ENCODE data around the gene CSF1R. TPM values are rescaled to one million over a fixed set of nuclear protein-coding genes. Genes with fewer than 3 reads are reported as not detected.

The CSF1R gene
- total and polyA plus RNA-seq, 12 donors = 4.8 to 83.9 (median 10.6) TPM

DNA sequence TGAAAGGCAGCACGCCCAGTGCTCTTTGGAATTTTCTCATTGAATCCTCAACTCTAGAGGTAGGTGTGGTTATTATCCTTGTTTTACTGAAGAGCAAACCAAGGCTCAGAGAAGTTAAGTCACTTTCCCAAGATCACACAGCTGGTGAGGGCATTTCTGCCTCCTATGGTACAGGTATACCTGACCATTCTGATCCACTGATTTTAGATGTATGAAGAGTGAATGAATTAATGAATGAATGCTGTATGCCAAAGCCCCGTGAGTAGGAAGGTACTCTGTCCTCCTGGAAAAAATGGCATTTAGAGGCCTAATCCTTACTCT lies 18.2 kb upstream of the CSF1R start:
- intact Hi-C loops (cut with DNase I) = no loop called here
- ATAC-seq = no peak
- WGBS, 2 donors = 93 to 96% methylated on average over 2 of the region's 2 CpGs
- Histone ChIP-seq H3K4me1 (peaks cover 0 to 31% (median 0%) of the 10 kb centered on the region in 9 donors), H3K36me3 (no peaks in the 10 kb centered on the region), H3K9me3 (no peaks in the 10 kb centered on the region), H3K27ac (no peak overlapping the region), H3K4me3 (no peak overlapping the region), H3K27me3 (no peaks in the 10 kb centered on the region)
- DNase-seq = no peak
- TF ChIP-seq, protein P1, sequence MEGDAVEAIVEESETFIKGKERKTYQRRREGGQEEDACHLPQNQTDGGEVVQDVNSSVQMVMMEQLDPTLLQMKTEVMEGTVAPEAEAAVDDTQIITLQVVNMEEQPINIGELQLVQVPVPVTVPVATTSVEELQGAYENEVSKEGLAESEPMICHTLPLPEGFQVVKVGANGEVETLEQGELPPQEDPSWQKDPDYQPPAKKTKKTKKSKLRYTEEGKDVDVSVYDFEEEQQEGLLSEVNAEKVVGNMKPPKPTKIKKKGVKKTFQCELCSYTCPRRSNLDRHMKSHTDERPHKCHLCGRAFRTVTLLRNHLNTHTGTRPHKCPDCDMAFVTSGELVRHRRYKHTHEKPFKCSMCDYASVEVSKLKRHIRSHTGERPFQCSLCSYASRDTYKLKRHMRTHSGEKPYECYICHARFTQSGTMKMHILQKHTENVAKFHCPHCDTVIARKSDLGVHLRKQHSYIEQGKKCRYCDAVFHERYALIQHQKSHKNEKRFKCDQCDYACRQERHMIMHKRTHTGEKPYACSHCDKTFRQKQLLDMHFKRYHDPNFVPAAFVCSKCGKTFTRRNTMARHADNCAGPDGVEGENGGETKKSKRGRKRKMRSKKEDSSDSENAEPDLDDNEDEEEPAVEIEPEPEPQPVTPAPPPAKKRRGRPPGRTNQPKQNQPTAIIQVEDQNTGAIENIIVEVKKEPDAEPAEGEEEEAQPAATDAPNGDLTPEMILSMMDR (IDR thresholded peaks at IDR 0.05) = no peak

- DNase-seq (no peak), ATAC-seq (no peak)
- intact Hi-C loops (cut with DNase I) = no loop called here
- WGBS, 2 donors = 85 to 98% methylated on average over 5 of the region's 5 CpGs
- H3K36me3 ChIP-seq = no peaks in the 10 kb centered on the region
- no peak overlapping the region for H3K27ac ChIP-seq
- H3K9me3 ChIP-seq = no peaks in the 10 kb centered on the region
- no peaks in the 10 kb centered on the region for H3K27me3 ChIP-seq
- TF ChIP-seq, protein P1 (IDR thresholded peaks at IDR 0.05) = no peak
- H3K4me3 ChIP-seq = no peak overlapping the region
- H3K4me1 ChIP-seq = peaks cover 0 to 31% (median 0%) of the 10 kb centered on the region in 9 donors
Measured at GRCh38 chr5:150103678-150104549, 17.6 kb upstream of the CSF1R start.

DNA sequence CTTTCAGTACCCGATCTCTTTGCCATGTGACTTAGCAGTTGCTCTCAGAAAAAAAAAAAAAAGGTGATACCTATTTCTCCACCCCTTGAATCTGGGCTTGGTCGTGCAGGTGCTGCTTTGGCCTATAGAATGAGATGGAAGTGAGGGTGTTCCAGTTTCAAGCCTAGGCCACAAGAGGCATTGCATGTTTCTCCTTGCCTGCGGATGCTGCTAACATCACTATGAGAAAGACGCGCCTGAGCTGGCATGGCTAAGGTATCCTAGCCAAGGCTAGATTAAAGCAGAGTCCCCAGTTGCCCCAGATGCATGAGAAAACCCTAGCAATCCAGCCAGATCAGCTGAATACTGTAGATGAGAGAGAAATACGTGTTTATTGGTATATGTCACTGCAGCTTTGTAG lies 14.7 kb upstream of the CSF1R start:
- Histone ChIP-seq H3K9me3 (no peaks in the 10 kb centered on the region), H3K36me3 (no peaks in the 10 kb centered on the region), H3K27ac (no peak overlapping the region), H3K27me3 (no peaks in the 10 kb centered on the region), H3K4me1 (peaks cover 0 to 13% (median 0%) of the 10 kb centered on the region in 9 donors), H3K4me3 (no peak overlapping the region)
- 84 to 87% methylated on average over 6 of the region's 6 CpGs for WGBS, 2 donors
- TF ChIP-seq, protein P1 (IDR thresholded peaks at IDR 0.05) = no peak
- intact Hi-C loops (cut with DNase I) = no loop called here
- DNase-seq (no peak), ATAC-seq (no peak)

DNA sequence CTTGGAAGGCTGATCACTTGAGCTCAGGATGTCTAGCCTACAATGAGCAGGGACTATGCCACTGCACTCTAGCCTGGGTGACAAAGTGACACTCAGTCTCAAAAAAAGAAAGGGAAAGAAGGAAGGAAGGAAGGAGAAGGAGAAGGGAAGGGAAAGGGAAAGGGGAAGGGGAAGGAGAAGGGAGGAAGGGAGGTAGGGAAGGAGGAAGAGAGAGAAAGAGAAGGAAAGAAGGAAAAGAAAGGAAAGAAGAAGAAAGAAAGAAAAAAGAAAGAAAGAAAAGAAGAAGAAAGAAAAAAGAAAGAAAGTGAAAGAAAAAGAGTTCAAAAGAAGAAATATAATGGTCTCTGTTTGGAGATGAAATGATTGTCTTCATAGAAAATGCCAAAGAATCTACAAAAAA lies 10.8 kb upstream of the CSF1R start:
- Histone ChIP-seq H3K4me1 (no peaks in the 10 kb centered on the region), H3K36me3 (no peaks in the 10 kb centered on the region), H3K9me3 (no peaks in the 10 kb centered on the region), H3K4me3 (no peak overlapping the region), H3K27ac (no peak overlapping the region), H3K27me3 (no peaks in the 10 kb centered on the region)
- TF ChIP-seq, protein P1 (IDR thresholded peaks at IDR 0.05) = no peak
- DNase-seq = no peak
- intact Hi-C loops (cut with DNase I) = no loop called here
- ATAC-seq = no peak
